Spleen (tissue), 7 donors: ENCODE measurements around the gene SIGLEC9.

Experiments
- POLR2A ChIP-seq, 3 donors: fragments of 450-650 bp; IDR thresholded peaks; one replicate each; pipeline ENCODE4 v1.5.1; 2017; ENCODE audit warnings: antibody characterized with exemption in 3 of 3, mild to moderate bottlenecking in 1 of 3
- POLR2AphosphoS5 ChIP-seq, 3 donors: sonication (generic); formaldehyde crosslinking; IDR thresholded peaks; one replicate each; pipeline ENCODE4 v1.5.1; 2017; ENCODE audit warnings: antibody characterized with exemption in 3 of 3
- TF ChIP-seq, protein P1 (sequence below), 11 experiments: fragments of 200-600 bp in 7 of 11; fragments of 450-650 bp in 4 of 11; sonication (generic) in 4 of 11; IDR thresholded peaks in 8 of 11; conservative IDR thresholded peaks in 3 of 11; 1 replicate in 7 of 11; 2 replicates in 4 of 11; pipeline versions ENCODE4 v1.4.0 to v1.8.0; 2016 to 2021; ENCODE audit warnings: antibody characterized with exemption in 11 of 11, inconsistent platforms in 4 of 11, mild to moderate bottlenecking in 1 of 11
- donor health status: DM: no; HTN: no; CAD: no; lungs with moderate emphysema.
- donor health status: DM: no; HTN: no; CAD: no.
- donor health status: DM: no; HTN: no; CAD: no.

DNA sequence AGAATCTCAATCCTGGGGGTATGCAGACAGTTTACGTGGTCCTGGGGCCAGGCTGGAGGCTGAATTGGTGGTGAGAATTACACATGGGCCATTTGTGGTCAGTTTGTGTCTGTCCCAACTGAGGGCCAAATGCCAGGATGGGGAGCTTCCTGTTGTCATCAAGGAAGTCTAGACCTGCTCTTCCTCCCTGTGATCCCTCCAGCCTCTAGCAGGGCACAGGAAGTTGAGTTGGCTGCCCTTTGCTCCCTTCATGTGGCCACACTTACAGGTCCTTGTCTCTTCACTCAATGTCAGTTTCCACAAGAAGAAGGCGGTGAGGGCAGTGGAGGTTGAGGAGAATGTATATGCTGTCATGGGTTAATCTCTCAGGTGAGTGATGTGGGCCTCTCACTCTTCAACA, 47.5 kb downstream of the SIGLEC9 start:
- TF ChIP-seq, protein P1, sequence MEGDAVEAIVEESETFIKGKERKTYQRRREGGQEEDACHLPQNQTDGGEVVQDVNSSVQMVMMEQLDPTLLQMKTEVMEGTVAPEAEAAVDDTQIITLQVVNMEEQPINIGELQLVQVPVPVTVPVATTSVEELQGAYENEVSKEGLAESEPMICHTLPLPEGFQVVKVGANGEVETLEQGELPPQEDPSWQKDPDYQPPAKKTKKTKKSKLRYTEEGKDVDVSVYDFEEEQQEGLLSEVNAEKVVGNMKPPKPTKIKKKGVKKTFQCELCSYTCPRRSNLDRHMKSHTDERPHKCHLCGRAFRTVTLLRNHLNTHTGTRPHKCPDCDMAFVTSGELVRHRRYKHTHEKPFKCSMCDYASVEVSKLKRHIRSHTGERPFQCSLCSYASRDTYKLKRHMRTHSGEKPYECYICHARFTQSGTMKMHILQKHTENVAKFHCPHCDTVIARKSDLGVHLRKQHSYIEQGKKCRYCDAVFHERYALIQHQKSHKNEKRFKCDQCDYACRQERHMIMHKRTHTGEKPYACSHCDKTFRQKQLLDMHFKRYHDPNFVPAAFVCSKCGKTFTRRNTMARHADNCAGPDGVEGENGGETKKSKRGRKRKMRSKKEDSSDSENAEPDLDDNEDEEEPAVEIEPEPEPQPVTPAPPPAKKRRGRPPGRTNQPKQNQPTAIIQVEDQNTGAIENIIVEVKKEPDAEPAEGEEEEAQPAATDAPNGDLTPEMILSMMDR (IDR thresholded peaks at IDR 0.05 in 8 of 11, conservative IDR thresholded peaks at IDR 0.05 in 3 of 11): no peak
- no peak for TF ChIP-seq POLR2A (IDR thresholded peaks at IDR 0.05)
- TF ChIP-seq POLR2AphosphoS5 (IDR thresholded peaks at IDR 0.05): no peak
